Kidney (tissue), 14 donors: ENCODE results near the gene PLEKHM3. TPM values are rescaled to one million over a fixed set of nuclear protein-coding genes. Genes with fewer than 3 reads are reported as not detected.

Source experiments
- DNase-seq, 5 donors: peaks; one replicate each; pipeline ENCODE4 v3.0.0-alpha.2; 2013 to 2020
- FAIRE-seq: peaks from 2 replicates; lab custom pipeline; 2012; peaks lifted over from hg19 to GRCh38; lab: Jason Lieb, UNC
- H3K27ac ChIP-seq, 2 donors: one replicate each; pipeline ENCODE4 v1.7.0; 2013; ENCODE audit warnings: low read depth in 2 of 2, low read length in 2 of 2, inconsistent platforms in 1 of 2
- H3K27me3 ChIP-seq: one replicate; pipeline ENCODE4 v1.7.1; 2013; ENCODE audit warnings: low read length, inconsistent platforms; ENCODE audit not compliant: control insufficient read depth, insufficient read depth
- H3K36me3 ChIP-seq, 3 donors: one replicate each; pipeline versions ENCODE4 v1.7.0 to v1.7.1; 2013; ENCODE audit warnings: low read length in 3 of 3, control low read depth in 1 of 3, inconsistent platforms in 1 of 3; ENCODE audit not compliant: insufficient read depth in 3 of 3, control insufficient read depth in 2 of 3
- H3K4me1 ChIP-seq, 3 donors: one replicate each; pipeline versions ENCODE4 v1.7.0 to v1.7.1; 2013; ENCODE audit warnings: low read length in 3 of 3, inconsistent platforms in 1 of 3, low read depth in 1 of 3; ENCODE audit not compliant: control insufficient read depth in 2 of 3, insufficient read depth in 2 of 3
- H3K4me3 ChIP-seq, 3 donors: one replicate each; pipeline versions ENCODE4 v1.7.0 to v1.8.1; 2013; ENCODE audit warnings: low read length in 3 of 3, control low read depth in 1 of 3, inconsistent platforms in 1 of 3
- H3K9ac ChIP-seq, 3 donors: one replicate each; pipeline versions ENCODE4 v1.7.0 to v1.7.1; 2013; ENCODE audit warnings: low read length in 3 of 3, control low read depth in 1 of 3, inconsistent platforms in 1 of 3
- H3K9me3 ChIP-seq, 3 donors: one replicate each; pipeline versions ENCODE4 v1.7.0 to v1.7.1; 2013; ENCODE audit warnings: low read length in 3 of 3, control low read depth in 1 of 3, inconsistent platforms in 1 of 3; ENCODE audit not compliant: control insufficient read depth in 2 of 3, insufficient read depth in 1 of 3
- intact Hi-C: fragments of 100-400 bp; cut with DNase I; formaldehyde crosslinking; loops from one replicate; pipeline ENCODE4 v1.11.1; 2022
- polyA plus RNA-seq: library from polyadenylated mRNA; stranded (reverse); fragments of 350-450 nt; fragmentation: Illumina TruSeq; extraction: RNeasy Lipid Tissue Mini Kit (QIAGEN cat#74804); gene quantifications from one replicate; pipeline ENCODE4 v1.2.3, GENCODE V29; 2014; ENCODE audit warnings: low read depth, low replicate concordance; ENCODE audit not compliant: insufficient read depth
- total RNA-seq: library from RNA; stranded (reverse); fragmentation: NEBNext Ultra II Directional; extraction: Animal tissue kit (Norgen Biotek cat#: 25700); gene quantifications from one replicate; pipeline ENCODE4 v1.2.1, GENCODE V29; 2021
- TF ChIP-seq, protein P1 (sequence below): IDR thresholded peaks from 3 replicates; pipeline ENCODE4 v1.5.1; 2012; ENCODE audit warnings: mild to moderate bottlenecking, moderate library complexity, borderline replicate concordance; ENCODE audit not compliant: insufficient read depth; ENCODE audit errors: extremely low read depth
- donor health status: control.
- donor health status: control.
- donor health status: control.
- donor health status: control.
- donor health status: control.
- donor health status: DM: yes; HTN: yes; CAD: no.
- donor health status: Normal renal cell carcinoma (clear cell type).

The PLEKHM3 gene
- total and polyA plus RNA-seq, 2 donors from 2014 or later, result 4.2 to 13.5 TPM

DNA sequence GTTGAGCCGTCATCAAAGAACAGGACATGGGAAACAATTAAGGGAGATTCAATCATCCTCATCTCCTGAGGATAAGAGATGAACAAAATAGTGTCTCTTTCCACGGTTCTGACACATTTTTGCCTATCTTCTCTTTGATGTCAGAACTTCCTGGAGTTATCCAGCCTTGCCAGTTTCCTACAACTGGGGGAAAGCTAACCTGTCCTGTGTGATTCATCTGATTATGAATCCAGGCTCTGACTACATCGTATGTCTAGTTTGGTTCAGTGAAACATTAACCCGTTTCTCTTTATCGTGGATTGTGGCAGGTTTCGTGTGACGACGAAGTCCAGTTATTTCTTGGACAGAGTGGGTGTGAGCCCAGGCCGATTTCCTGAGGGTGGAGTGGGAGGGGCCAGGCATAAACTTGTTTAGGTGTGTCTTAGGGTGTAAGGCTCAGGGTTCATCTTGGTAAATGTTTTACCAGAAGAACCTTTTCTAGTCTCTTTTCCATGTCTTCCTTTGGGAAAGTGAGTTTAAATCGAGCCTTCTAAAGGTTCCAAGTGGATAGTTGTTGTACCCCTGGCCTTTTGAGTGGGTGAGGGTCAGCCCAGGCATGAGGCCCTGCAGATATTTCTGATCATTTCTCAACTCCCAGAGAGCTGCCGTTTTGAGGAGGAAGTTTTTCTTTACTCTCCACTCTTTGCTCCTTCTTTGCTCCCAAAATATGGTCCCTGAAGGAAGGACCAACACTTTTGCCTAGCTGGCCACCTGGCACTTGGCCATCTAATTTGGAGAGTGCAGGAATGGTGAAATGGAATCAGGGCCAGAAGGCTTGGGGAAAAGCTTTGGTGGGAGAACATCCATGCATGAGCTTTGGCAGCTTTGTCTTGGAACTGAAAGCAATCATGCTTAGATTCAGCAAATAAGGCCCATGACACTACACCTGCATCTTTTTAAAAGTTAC, 205.2 kb downstream of the PLEKHM3 start:
- H3K4me1 ChIP-seq, result peaks cover 0 to 20% (median 5%) of the 10 kb centered on the region in 3 donors
- no peak overlapping the region for H3K9ac ChIP-seq
- H3K27ac ChIP-seq, result peak overlapping the region; percentile 75 to 76
- TF ChIP-seq, protein P1, sequence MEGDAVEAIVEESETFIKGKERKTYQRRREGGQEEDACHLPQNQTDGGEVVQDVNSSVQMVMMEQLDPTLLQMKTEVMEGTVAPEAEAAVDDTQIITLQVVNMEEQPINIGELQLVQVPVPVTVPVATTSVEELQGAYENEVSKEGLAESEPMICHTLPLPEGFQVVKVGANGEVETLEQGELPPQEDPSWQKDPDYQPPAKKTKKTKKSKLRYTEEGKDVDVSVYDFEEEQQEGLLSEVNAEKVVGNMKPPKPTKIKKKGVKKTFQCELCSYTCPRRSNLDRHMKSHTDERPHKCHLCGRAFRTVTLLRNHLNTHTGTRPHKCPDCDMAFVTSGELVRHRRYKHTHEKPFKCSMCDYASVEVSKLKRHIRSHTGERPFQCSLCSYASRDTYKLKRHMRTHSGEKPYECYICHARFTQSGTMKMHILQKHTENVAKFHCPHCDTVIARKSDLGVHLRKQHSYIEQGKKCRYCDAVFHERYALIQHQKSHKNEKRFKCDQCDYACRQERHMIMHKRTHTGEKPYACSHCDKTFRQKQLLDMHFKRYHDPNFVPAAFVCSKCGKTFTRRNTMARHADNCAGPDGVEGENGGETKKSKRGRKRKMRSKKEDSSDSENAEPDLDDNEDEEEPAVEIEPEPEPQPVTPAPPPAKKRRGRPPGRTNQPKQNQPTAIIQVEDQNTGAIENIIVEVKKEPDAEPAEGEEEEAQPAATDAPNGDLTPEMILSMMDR, result no peak
- no peaks in the 10 kb centered on the region for H3K9me3 ChIP-seq
- DNase-seq, result peak; percentile 44 to 83 (median 65)
- FAIRE-seq, result peak; percentile 89
- intact Hi-C loops, result no loop called here
- H3K36me3 ChIP-seq, result no peaks in the 10 kb centered on the region
- no peaks in the 10 kb centered on the region for H3K27me3 ChIP-seq
- peak overlapping the region in 2 of 3 donors; percentile 22 to 37 for H3K4me3 ChIP-seq

DNA sequence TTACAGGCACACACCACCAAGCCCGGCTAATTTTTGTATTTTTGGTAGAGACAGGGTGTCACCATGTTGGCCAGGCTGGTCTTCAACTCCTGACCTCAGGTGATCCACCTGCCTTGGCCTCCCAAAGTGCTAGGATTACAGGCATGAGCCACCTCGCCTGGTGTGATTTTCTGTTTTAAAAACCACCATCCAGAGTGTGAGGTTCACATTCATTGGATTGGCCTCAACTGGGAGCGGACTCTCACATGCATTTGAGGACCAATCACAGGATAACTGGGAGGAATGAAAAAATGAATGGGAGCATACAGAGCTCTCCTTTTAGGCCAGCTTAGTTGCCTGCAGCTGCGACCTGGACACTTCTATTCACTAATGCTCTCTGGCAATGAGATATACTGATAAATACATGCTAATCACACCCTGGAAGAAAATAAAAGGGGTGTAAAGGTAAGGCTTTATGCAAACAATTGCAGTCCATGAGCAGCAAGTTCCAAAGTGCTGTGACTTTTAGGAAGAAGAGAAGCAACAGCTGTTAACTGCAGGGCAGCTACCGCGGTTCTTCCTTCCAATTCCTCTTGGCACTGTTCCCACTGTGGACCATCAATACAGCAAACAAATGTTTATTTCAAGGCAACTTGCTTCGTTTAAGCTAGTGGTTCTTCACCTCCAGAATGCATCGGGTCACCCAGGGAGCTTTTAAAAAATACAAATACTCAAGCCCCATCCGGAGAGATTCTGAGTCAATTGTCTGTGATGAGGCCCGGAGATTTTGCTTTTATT, 206.1 kb downstream of the PLEKHM3 start:
- H3K27ac ChIP-seq, result peak overlapping the region; percentile 14 to 68
- no peaks in the 10 kb centered on the region for H3K27me3 ChIP-seq
- TF ChIP-seq, protein P1, result no peak
- no peak overlapping the region for H3K4me3 ChIP-seq
- no peaks in the 10 kb centered on the region for H3K9me3 ChIP-seq
- H3K9ac ChIP-seq, result no peak overlapping the region
- H3K4me1 ChIP-seq, result peaks cover 0 to 20% (median 5%) of the 10 kb centered on the region in 3 donors
- no peaks in the 10 kb centered on the region for H3K36me3 ChIP-seq
- no peak for DNase-seq
- no peak for FAIRE-seq
- intact Hi-C loops, result no loop called here

DNA sequence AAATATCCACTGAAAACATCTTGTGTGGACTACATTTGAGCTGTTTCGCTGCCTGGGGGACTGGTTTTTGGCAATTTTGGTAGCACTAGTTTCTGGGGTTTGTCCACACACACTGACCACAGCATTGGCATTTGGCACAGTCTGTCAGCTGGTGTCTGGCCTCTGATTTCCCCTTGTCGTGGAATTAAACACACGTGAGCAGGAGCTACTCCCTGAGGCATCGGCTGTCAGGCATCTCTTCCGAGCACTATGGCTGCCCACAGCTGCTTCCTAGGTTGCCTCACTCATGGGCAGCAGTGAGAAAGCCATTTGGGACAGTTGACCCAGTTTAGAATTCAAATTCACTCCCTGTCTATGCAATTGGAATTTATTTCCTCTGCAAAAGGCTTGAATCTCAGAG, 208.8 kb downstream of the PLEKHM3 start:
- peaks cover 0 to 20% (median 5%) of the 10 kb centered on the region in 3 donors for H3K4me1 ChIP-seq
- no peak for DNase-seq
- no peak overlapping the region for H3K27ac ChIP-seq
- no peak overlapping the region for H3K4me3 ChIP-seq
- FAIRE-seq, result no peak
- TF ChIP-seq, protein P1, result no peak
- H3K9ac ChIP-seq, result no peak overlapping the region
- H3K27me3 ChIP-seq, result no peaks in the 10 kb centered on the region
- H3K9me3 ChIP-seq, result no peaks in the 10 kb centered on the region
- intact Hi-C loops, result no loop called here
- H3K36me3 ChIP-seq, result no peaks in the 10 kb centered on the region
